Measurements from ENCODE around the gene PCDHA9.
"Not testable (repeated sequence)": the region's sequence is repeated elsewhere in the genome, so short reads cannot be mapped to it uniquely, and the experiment has no call there.

PCDHA9 gene

GRCh38 chr5:140835622-140836510, 12.3 kb upstream of the PCDHA9 start:
- FAIRE-seq, result no peak

- FAIRE-seq, result no peak
Observed at GRCh38 chr5:140840978-140841962, 6.9 kb upstream of the PCDHA9 start, which contains the start of gene PCDHA8. TSS of gene PCDHA8 (plus strand) at chr5:140841187. CDS start at chr5:140841322, 135 bp downstream.

- FAIRE-seq, result no peak
Observed at GRCh38 chr5:140842798-140843733, 5.1 kb upstream of the PCDHA9 start.

- FAIRE-seq, result not testable (repeated sequence)
Observed at GRCh38 chr5:140849831-140850634, 1.9 kb downstream of the PCDHA9 start.

GRCh38 chr5:140855772-140856674, 7.8 kb downstream of the PCDHA9 start, which contains the start of gene PCDHA10:
TSS of gene PCDHA10 (plus strand) at chr5:140855897. CDS start at chr5:140856049, 152 bp downstream.
- no peak for FAIRE-seq

- no peak for FAIRE-seq
Observed at GRCh38 chr5:140857177-140857986, 9.2 kb downstream of the PCDHA9 start.

- FAIRE-seq, result no peak
Observed at GRCh38 chr5:140857987-140858240, 9.7 kb downstream of the PCDHA9 start.

GRCh38 chr5:140862441-140863295, 14.5 kb downstream of the PCDHA9 start:
- no peak for FAIRE-seq

- FAIRE-seq, result no peak
Observed at GRCh38 chr5:140868721-140869554, 20.8 kb downstream of the PCDHA9 start, which contains the start of gene PCDHA11. TSS of gene PCDHA11 (plus strand) at chr5:140868957. CDS start at chr5:140869104, 147 bp downstream.

- no peak for FAIRE-seq
Observed at GRCh38 chr5:140869555-140869886, 21.3 kb downstream of the PCDHA9 start.

GRCh38 chr5:140870221-140871201, 22.3 kb downstream of the PCDHA9 start:
- no peak for FAIRE-seq

- no peak for FAIRE-seq
Observed at GRCh38 chr5:140875085-140876065, 27.2 kb downstream of the PCDHA9 start, which contains the start of gene PCDHA12. TSS of gene PCDHA12 (plus strand) at chr5:140875308. CDS start at chr5:140875473, 165 bp downstream.

- not testable (repeated sequence) for FAIRE-seq
Observed at GRCh38 chr5:140876541-140877261, 28.5 kb downstream of the PCDHA9 start.

- no peak for FAIRE-seq
Observed at GRCh38 chr5:140877262-140877581, 29.0 kb downstream of the PCDHA9 start.
